K562 treated with DMSO at 1 percent for 4 hours (cell line): ENCODE data around the gene CPEB2. TPM values are rescaled to one million over a fixed set of nuclear protein-coding genes. Genes with fewer than 3 reads are reported as not detected.

Experiments used
- total RNA-seq: library from RNA; unstranded; fragments of 300-600 nt; gene quantifications from 2 replicates; pipeline ENCODE4 v1.2.3, GENCODE V29; 2022; ENCODE audit not compliant: insufficient read depth

Gene CPEB2
- 1.5 and 1.6 TPM in 2 replicates for total RNA-seq

DNA sequence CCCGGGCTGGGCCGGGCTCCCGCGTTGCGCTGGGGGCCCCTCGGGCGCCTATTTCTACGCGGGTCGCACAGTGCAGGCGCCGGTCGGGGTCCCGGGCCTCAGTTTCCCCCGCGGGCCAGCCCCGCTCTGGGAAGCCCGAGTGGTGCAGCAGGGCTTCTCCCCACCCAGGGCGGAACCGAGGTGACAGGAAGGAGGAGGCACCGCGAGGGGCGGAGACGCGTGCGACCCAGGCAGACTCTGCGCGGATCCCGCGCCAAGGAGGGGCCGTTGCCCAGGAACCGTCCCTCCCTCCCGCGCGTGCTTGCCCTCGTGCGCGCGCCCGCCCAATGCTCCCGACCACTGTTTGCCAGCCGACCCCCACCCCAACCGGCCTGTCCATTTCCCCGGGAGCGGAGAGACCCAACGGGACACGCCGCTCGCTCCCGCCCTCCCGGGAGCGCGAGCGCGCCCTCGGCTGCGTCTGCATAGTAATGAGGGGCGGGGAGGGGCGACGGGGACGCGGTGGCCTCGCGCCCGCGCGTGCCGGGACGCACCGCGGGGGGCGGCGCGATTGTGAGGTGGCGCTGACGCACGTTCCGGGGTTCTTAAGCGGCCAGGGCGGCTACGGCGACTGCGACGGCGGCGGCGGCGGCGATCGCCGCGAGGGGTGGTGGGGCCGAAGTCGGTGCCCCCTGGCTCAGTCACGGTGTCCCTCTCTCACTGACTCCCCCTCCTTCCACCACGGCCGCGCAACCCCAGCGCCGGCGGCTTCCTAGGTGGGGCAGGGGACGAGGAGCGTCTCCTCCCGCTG, at the start of gene CPEB2:
Gene CPEB2, plus strand, starts transcription at position 613 of the 790 bp plus-strand sequence. CDS start 193 bp downstream, outside the sequence.

